Endothelial cell of umbilical vein (primary cell): Measurements from ENCODE around the gene SLC44A2. TPM values are rescaled to one million over a fixed set of nuclear protein-coding genes. Genes with fewer than 3 reads are reported as not detected.

Experiments
- BruUV-seq: library from RNA; stranded (reverse); fragments of 400-500 nt; replicated peaks from 2 replicates; lab custom pipeline; 2021; lab: Mats Ljungman, UMichigan
- CTCF ChIA-PET: fragments of 300-600, 350-600 bp; sonication (Branson Sonifier 250); formaldehyde crosslinking; loops from one replicate; lab custom pipeline; 2021; ENCODE audit warnings: antibody characterized with exemption, inconsistent platforms; lab: Charles Lee
- POLR2A ChIA-PET: fragments of 300-600, 350-600 bp; sonication (Branson Sonifier 250); formaldehyde crosslinking; loops from one replicate; lab custom pipeline; 2021; ENCODE audit warnings: antibody characterized with exemption, inconsistent platforms; lab: Charles Lee
- DNase-seq: peaks from one replicate; pipeline ENCODE4 v3.0.0-alpha.2; 2011; ENCODE audit warnings: low read depth, low spot score
- FAIRE-seq: peaks from 2 replicates; lab custom pipeline; 2011; peaks lifted over from hg19 to GRCh38; lab: Jason Lieb, UNC
- H2AFZ ChIP-seq: 2 replicates; pipeline ENCODE4 v1.6.0; 2012; ENCODE audit warnings: low read depth, low read length, control low read depth, inconsistent platforms
- H3K27ac ChIP-seq: 2 replicates; pipeline ENCODE4 v1.5.1; 2011; ENCODE audit warnings: low read depth, mild to moderate bottlenecking, control low read depth, low read length, moderate library complexity; ENCODE audit not compliant: insufficient read depth
- H3K27me3 ChIP-seq, 2 experiments: 2 replicates each; pipeline versions ENCODE4 v1.6.0 to v1.6.1; 2011; ENCODE audit warnings: low read length in 2 of 2, mixed read lengths in 1 of 2; ENCODE audit not compliant: control insufficient read depth in 2 of 2, insufficient read depth in 2 of 2
- H3K36me3 ChIP-seq, 2 experiments: 2 replicates in 1 of 2; 3 replicates in 1 of 2; pipeline ENCODE4 v1.5.1; 2011; ENCODE audit warnings: low read length in 2 of 2, mild to moderate bottlenecking in 1 of 2, moderate library complexity in 1 of 2; ENCODE audit not compliant: control insufficient read depth in 2 of 2, insufficient read depth in 2 of 2; ENCODE audit errors: extremely low read depth in 1 of 2
- H3K4me1 ChIP-seq: 3 replicates; pipeline ENCODE4 v1.5.1; 2011; ENCODE audit warnings: mild to moderate bottlenecking, low read length; ENCODE audit not compliant: control insufficient read depth, insufficient read depth; ENCODE audit errors: extremely low read depth
- H3K4me2 ChIP-seq: 2 replicates; pipeline ENCODE4 v1.6.1; 2011; ENCODE audit warnings: low read length, control low read depth, mixed read lengths; ENCODE audit not compliant: insufficient read depth
- H3K4me3 ChIP-seq, 3 experiments: fragments of 200-600 bp in 1 of 3; sonication (generic), shearing (Covaris generic) in 1 of 3; replicated peaks in 1 of 3; 2 replicates each; pipeline ENCODE4 v1.5.1; 2011 to 2016; ENCODE audit warnings: control low read depth in 3 of 3, low read length in 3 of 3, mild to moderate bottlenecking in 2 of 3, inconsistent platforms in 1 of 3, low read depth in 1 of 3, moderate library complexity in 1 of 3; ENCODE audit not compliant: insufficient read depth in 1 of 3
- H3K79me2 ChIP-seq: 2 replicates; pipeline ENCODE4 v1.6.0; 2012; ENCODE audit warnings: low read length, inconsistent platforms; ENCODE audit not compliant: control insufficient read depth, insufficient read depth
- H3K9ac ChIP-seq: replicated peaks from 2 replicates; pipeline ENCODE3; 2011; ENCODE audit warnings: low read length, control low read depth; ENCODE audit not compliant: insufficient read depth; ENCODE audit errors: extremely low read depth
- H3K9me1 ChIP-seq: replicated peaks from 3 replicates; pipeline ENCODE4 v1.6.0; 2011; ENCODE audit warnings: mild to moderate bottlenecking, low read length; ENCODE audit not compliant: control insufficient read depth, insufficient read depth; ENCODE audit errors: extremely low read depth
- H3K9me3 ChIP-seq: replicated peaks from 2 replicates; pipeline ENCODE4 v1.5.1; 2012; ENCODE audit warnings: low read length, inconsistent platforms; ENCODE audit not compliant: control insufficient read depth, insufficient read depth
- H4K20me1 ChIP-seq: replicated peaks from 2 replicates; pipeline ENCODE3; 2011; ENCODE audit warnings: mild to moderate bottlenecking, low read length; ENCODE audit not compliant: control insufficient read depth, insufficient read depth; ENCODE audit errors: extremely low read depth
- CTCF ChIP-seq, 2 donors: IDR thresholded peaks; 1 replicate in 1 of 2; 2 replicates in 1 of 2; pipeline ENCODE4 v1.5.1; 2011; ENCODE audit warnings: low read length in 2 of 2, mild to moderate bottlenecking in 2 of 2, moderate library complexity in 2 of 2, control low read depth in 1 of 2, inconsistent platforms in 1 of 2, low read depth in 1 of 2; ENCODE audit not compliant: insufficient read depth in 1 of 2; ENCODE audit errors: extremely low read depth in 1 of 2
- EZH2 ChIP-seq: IDR thresholded peaks from 2 replicates; pipeline ENCODE4 v1.6.1; 2012; ENCODE audit warnings: borderline replicate concordance, low read depth, mild to moderate bottlenecking, moderate library complexity, low read length, inconsistent platforms; ENCODE audit not compliant: severe bottlenecking
- FOS ChIP-seq: IDR thresholded peaks from 2 replicates; pipeline ENCODE4 v1.6.1; 2011; ENCODE audit warnings: mild to moderate bottlenecking, low read length, moderate library complexity, borderline replicate concordance; ENCODE audit not compliant: insufficient read depth
- GATA2 ChIP-seq: IDR thresholded peaks from 2 replicates; pipeline ENCODE4 v1.7.0; 2011; ENCODE audit warnings: low read depth, mild to moderate bottlenecking, moderate library complexity, mixed read lengths, low read length; ENCODE audit not compliant: insufficient read length, insufficient read depth
- JUN ChIP-seq: IDR thresholded peaks from 2 replicates; pipeline ENCODE4 v1.6.1; 2011; ENCODE audit warnings: borderline replicate concordance, low read depth; ENCODE audit not compliant: insufficient read length, insufficient read depth
- MAX ChIP-seq: IDR thresholded peaks from 2 replicates; pipeline ENCODE4 v1.6.1; 2011; ENCODE audit not compliant: insufficient read depth, insufficient read length
- MYC ChIP-seq: IDR thresholded peaks from one replicate; pipeline ENCODE4 v1.6.1; 2011; ENCODE audit warnings: mild to moderate bottlenecking, low read depth, low read length
- POLR2A ChIP-seq: IDR thresholded peaks from 2 replicates; pipeline ENCODE4 v1.6.1; 2012; ENCODE audit warnings: low read depth, mild to moderate bottlenecking, control low read depth, low read length
- POLR2AphosphoS5 ChIP-seq: IDR thresholded peaks from 2 replicates; pipeline ENCODE4 v1.6.1; 2012; ENCODE audit warnings: low read depth, mild to moderate bottlenecking, control low read depth, low read length, moderate library complexity; ENCODE audit not compliant: insufficient read depth
- dilution Hi-C: fragments of 300-500 bp; cut with MboI; formaldehyde crosslinking; loops from one replicate; pipeline ENCODE4 v1.15.0; 2019; ENCODE audit warnings: low sequenced_read_pairs; ENCODE audit not compliant: extremely low pct_ligation_motif_present
- intact Hi-C: fragments of 100-400 bp; cut with micrococcal nuclease; formaldehyde crosslinking; loops from one replicate; pipeline ENCODE4 v1.10.0; 2022
- polyA plus RNA-seq, 4 experiments: library from polyadenylated mRNA; depleted of rRNA in 3 of 4; stranded (reverse) in 3 of 4; unstranded in 1 of 4; fragments of >200 nt; gene quantifications; 2 replicates each; pipeline versions ENCODE4 v1.2.1 to v1.2.3, GENCODE V29; 2011 to 2012; ENCODE audit warnings: missing spikeins in 1 of 4
- total RNA-seq: library from RNA; stranded (reverse); gene quantifications from 2 replicates; pipeline ENCODE4 v1.2.3, GENCODE V29; 2021

SLC44A2 gene
- total and polyA plus RNA-seq, 2 donors (not counting 3 experiments of a cell fraction or from before 2014, with no cell fraction given) = 97.7 to 130 TPM

GRCh38 chr19:10691178-10691881 lies 66.0 kb downstream of the SLC44A2 start:
- ChIA-PET POLR2A (no interaction called here), CTCF (interaction anchor here (1.7 to 3.4 kb wide), 2 partner anchors 8 to 110 kb away, joined by 6 to 22 read pairs; no protein-coding TSS in a partner anchor)
- Histone ChIP-seq H4K20me1 (no peaks in the 10 kb centered on the region), H3K36me3 (peaks cover 11 to 48% of the 10 kb centered on the region in 2 experiments), H3K4me1 (peaks cover 7% of the 10 kb centered on the region), H3K27me3 (no peaks in the 10 kb centered on the region), H3K4me3 (no peak overlapping the region), H2AFZ (no peak overlapping the region), H3K9me1 (no peaks in the 10 kb centered on the region), H3K79me2 (peaks cover 2% of the 10 kb centered on the region), H3K4me2 (no peak overlapping the region), H3K9ac (no peak overlapping the region), H3K9me3 (no peaks in the 10 kb centered on the region), H3K27ac (no peak overlapping the region)
- DNase-seq (no peak), FAIRE-seq (no peak)
- BruUV-seq = no TSS peak
- TF ChIP-seq POLR2A (no peak), CTCF (IDR thresholded peaks at IDR 0.05; ENCODE audit: extremely low read depth in 1 of 2, insufficient read depth in 1 of 2, low read depth in 1 of 2, low read length in 2 of 2) (no peak), MAX (no peak)
- intact Hi-C loops (loop anchor here (10.0 kb wide), 1 partner anchor 217 kb away; no protein-coding TSS in a partner anchor), dilution Hi-C loops (no loop called here)

- Histone ChIP-seq H3K4me2 (no peak overlapping the region), H3K27me3 (no peaks in the 10 kb centered on the region), H3K4me1 (peaks cover 7% of the 10 kb centered on the region), H2AFZ (no peak overlapping the region), H3K36me3 (peaks cover 11 to 43% of the 10 kb centered on the region in 2 experiments), H3K9me3 (no peaks in the 10 kb centered on the region), H3K79me2 (peaks cover 1% of the 10 kb centered on the region), H3K9me1 (no peaks in the 10 kb centered on the region), H3K4me3 (no peak overlapping the region), H3K27ac (no peak overlapping the region), H3K9ac (no peak overlapping the region), H4K20me1 (no peaks in the 10 kb centered on the region)
- TF ChIP-seq POLR2AphosphoS5 (no peak), MYC (no peak), FOS (no peak), CTCF (IDR thresholded peaks at IDR 0.05; ENCODE audit: extremely low read depth in 1 of 2, insufficient read depth in 1 of 2, low read depth in 1 of 2, low read length in 2 of 2) (no peak), JUN (no peak), POLR2A (no peak), GATA2 (no peak), MAX (no peak), EZH2 (no peak)
- DNase-seq (no peak), FAIRE-seq (no peak)
- no TSS peak for BruUV-seq
- POLR2A ChIA-PET = no interaction called here
- intact Hi-C loops (loop anchor here (10.0 kb wide), 1 partner anchor 217 kb away; no protein-coding TSS in a partner anchor), dilution Hi-C loops (no loop called here)
- CTCF ChIA-PET = interaction anchor here (1.7 kb wide), 1 partner anchor 111 kb away, joined by 6 read pairs; no protein-coding TSS in a partner anchor
Measured at GRCh38 chr19:10691883-10692282, 66.5 kb downstream of the SLC44A2 start.
